Testis (tissue), 3 donors: ENCODE measurements around the gene FHOD3. TPM values are rescaled to one million over a fixed set of nuclear protein-coding genes. Genes with fewer than 3 reads are reported as not detected.

Source experiments
- DNase-seq: peaks from one replicate; pipeline ENCODE4 v3.0.0-alpha.2; 2019
- H3K27ac ChIP-seq, 2 donors: fragments of 200-600 bp; sonication (generic); one replicate each; pipeline ENCODE4 v1.5.1; 2019
- H3K27me3 ChIP-seq: fragments of 200-600 bp; sonication (generic); one replicate; pipeline ENCODE4 v1.5.1; 2019
- H3K36me3 ChIP-seq: fragments of 200-600 bp; sonication (generic); one replicate; pipeline ENCODE4 v1.5.1; 2017; ENCODE audit warnings: low read depth; ENCODE audit errors: missing control alignments
- H3K4me1 ChIP-seq: fragments of 200-600 bp; sonication (generic); one replicate; pipeline ENCODE4 v1.5.1; 2019
- H3K4me3 ChIP-seq, 2 donors: fragments of 200-600 bp; sonication (generic); one replicate each; pipeline ENCODE4 v1.5.1; 2017 to 2019
- H3K9me3 ChIP-seq: fragments of 200-600 bp; sonication (generic); one replicate; pipeline ENCODE4 v1.5.1; 2017
- CTCF ChIP-seq, 3 experiments: fragments of 450-650 bp in 2 of 3; fragments of 200-600 bp in 1 of 3; sonication (generic) in 1 of 3; IDR thresholded peaks; one replicate each; pipeline ENCODE4 v1.5.1; 2016 to 2019; ENCODE audit warnings: antibody characterized with exemption in 3 of 3, mild to moderate bottlenecking in 2 of 3, moderate library complexity in 1 of 3
- POLR2A ChIP-seq: fragments of 450-650 bp; IDR thresholded peaks from one replicate; pipeline ENCODE4 v1.6.1; 2017; ENCODE audit warnings: antibody characterized with exemption, mild to moderate bottlenecking, moderate library complexity
- WGBS, 2 donors: methylation state at CpG; one replicate each; pipeline ENCODE4 v1.1.5; 2018; 5-methylcytosine and 5-hydroxymethylcytosine counted together
- intact Hi-C: fragments of 100-400 bp; cut with DNase I; formaldehyde crosslinking; loops from one replicate; pipeline ENCODE4 v1.15.1; 2023; ENCODE audit warnings: low total_unique reads
- polyA plus RNA-seq: library from polyadenylated mRNA; stranded (reverse); fragments of 350-450 nt; fragmentation: Illumina TruSeq; extraction: RNeasy Lipid Tissue Mini Kit (QIAGEN cat#74804); gene quantifications from one replicate; pipeline ENCODE4 v1.2.3, GENCODE V29; 2014; ENCODE audit warnings: low read depth, low replicate concordance; ENCODE audit not compliant: insufficient read depth
- total RNA-seq, 2 donors: library from RNA; depleted of rRNA; stranded (reverse); fragments of >200 nt; gene quantifications; one replicate each; pipeline ENCODE4 v1.2.3, GENCODE V29; 2016

Gene FHOD3
- total and polyA plus RNA-seq, 3 donors from 2014 or later: 6.5 to 46.8 (median 37.3) TPM

GRCh38 chr18:36667811-36668210 is 370.3 kb downstream of the FHOD3 start:
- H3K4me3 ChIP-seq: no peak overlapping the region
- no peak overlapping the region for H3K27ac ChIP-seq
- no peak for TF ChIP-seq POLR2A
- TF ChIP-seq CTCF (IDR thresholded peaks at IDR 0.05): no peak
- intact Hi-C loops: no loop called here
- 90 to 97% methylated on average over 1 of the region's 1 CpG for WGBS, 2 donors
- H3K9me3 ChIP-seq: no peaks in the 10 kb centered on the region
- H3K27me3 ChIP-seq: no peaks in the 10 kb centered on the region
- H3K36me3 ChIP-seq: no peaks in the 10 kb centered on the region
- no peaks in the 10 kb centered on the region for H3K4me1 ChIP-seq
- DNase-seq: no peak

- no peaks in the 10 kb centered on the region for H3K4me1 ChIP-seq
- no peak overlapping the region for H3K27ac ChIP-seq
- TF ChIP-seq CTCF (IDR thresholded peaks at IDR 0.05) (no peak), POLR2A (no peak)
- no peak overlapping the region for H3K4me3 ChIP-seq
- H3K27me3 ChIP-seq: no peaks in the 10 kb centered on the region
- 86 to 90% methylated on average over 1 of the region's 1 CpG for whole genome bisulfite sequencing, 2 donors
- H3K36me3 ChIP-seq: no peaks in the 10 kb centered on the region
- H3K9me3 ChIP-seq: no peaks in the 10 kb centered on the region
- intact Hi-C loops: no loop called here
- DNase-seq: no peak
These were observed 370.8 kb downstream of the FHOD3 start for GRCh38 chr18:36668349-36668748.

- Histone ChIP-seq H3K4me3 (no peak overlapping the region), H3K27me3 (no peaks in the 10 kb centered on the region), H3K36me3 (no peaks in the 10 kb centered on the region), H3K9me3 (no peaks in the 10 kb centered on the region), H3K27ac (no peak overlapping the region), H3K4me1 (no peaks in the 10 kb centered on the region)
- WGBS, 2 donors: 46 to 53% methylated on average over 11 of the region's 11 CpGs
- DNase-seq: no peak
- intact Hi-C loops: no loop called here
- TF ChIP-seq POLR2A: no peak
- TF ChIP-seq CTCF (IDR thresholded peaks at IDR 0.05): no peak
These were observed 375.2 kb downstream of the FHOD3 start for GRCh38 chr18:36672437-36673344.

GRCh38 chr18:36673452-36673851 is 375.9 kb downstream of the FHOD3 start:
- no peaks in the 10 kb centered on the region for H3K9me3 ChIP-seq
- H3K4me3 ChIP-seq: no peak overlapping the region
- intact Hi-C loops: no loop called here
- no peak overlapping the region for H3K27ac ChIP-seq
- 50 to 65% methylated on average over 3 of the region's 3 CpGs for WGBS, 2 donors
- no peaks in the 10 kb centered on the region for H3K36me3 ChIP-seq
- DNase-seq: no peak
- no peaks in the 10 kb centered on the region for H3K4me1 ChIP-seq
- TF ChIP-seq POLR2A (no peak), CTCF (IDR thresholded peaks at IDR 0.05) (no peak)
- no peaks in the 10 kb centered on the region for H3K27me3 ChIP-seq

GRCh38 chr18:36675076-36675475 is 377.6 kb downstream of the FHOD3 start:
- Histone ChIP-seq H3K27me3 (no peaks in the 10 kb centered on the region), H3K4me3 (no peak overlapping the region), H3K36me3 (no peaks in the 10 kb centered on the region), H3K27ac (no peak overlapping the region), H3K9me3 (no peaks in the 10 kb centered on the region), H3K4me1 (no peaks in the 10 kb centered on the region)
- intact Hi-C loops: no loop called here
- no peak for DNase-seq
- TF ChIP-seq POLR2A: no peak
- TF ChIP-seq CTCF (IDR thresholded peaks at IDR 0.05): no peak
- 86 to 90% methylated on average over 3 of the region's 3 CpGs for WGBS, 2 donors
